H1 (cell line): Measurements from ENCODE around the gene TMTC4. TPM values are rescaled to one million over a fixed set of nuclear protein-coding genes. Genes with fewer than 3 reads are reported as not detected.

Experiments
- CTCF ChIA-PET: fragments of 300-600 bp; sonication (Branson Sonifier 250); formaldehyde crosslinking; loops from one replicate; lab custom pipeline; 2021; ENCODE audit not compliant: partially characterized antibody; lab: Charles Lee
- POLR2A ChIA-PET: fragments of 300-600 bp; sonication (Branson Sonifier 250); formaldehyde crosslinking; loops from one replicate; lab custom pipeline; 2021; ENCODE audit warnings: inconsistent platforms; ENCODE audit not compliant: partially characterized antibody; lab: Charles Lee
- DNase-seq, 2 experiments: peaks; one replicate each; pipeline versions ENCODE4 v3.0.0 to v3.0.0-alpha.2; 2010 to 2022; ENCODE audit warnings: low spot score in 2 of 2, low read depth in 1 of 2, mixed read lengths in 1 of 2
- FAIRE-seq: peaks from 2 replicates; lab custom pipeline; 2011; peaks lifted over from hg19 to GRCh38; lab: Jason Lieb, UNC
- H2AFZ ChIP-seq: 2 replicates; pipeline ENCODE4 v1.8.1; 2012; ENCODE audit warnings: low read length, inconsistent platforms
- H2AK5ac ChIP-seq: 2 replicates; pipeline ENCODE4 v1.6.1; 2013; ENCODE audit warnings: low read depth, low read length
- H2BK120ac ChIP-seq: replicated peaks from 2 replicates; pipeline ENCODE3; 2013; ENCODE audit warnings: low read depth, low read length, inconsistent platforms
- H2BK12ac ChIP-seq: 2 replicates; pipeline ENCODE4 v1.6.1; 2013; ENCODE audit warnings: low read depth, low read length
- H2BK15ac ChIP-seq: 2 replicates; pipeline ENCODE4 v1.6.1; 2013; ENCODE audit warnings: low read length
- H2BK20ac ChIP-seq: 2 replicates; pipeline ENCODE4 v1.6.1; 2013; ENCODE audit warnings: low read length
- H2BK5ac ChIP-seq: 2 replicates; pipeline ENCODE4 v1.6.1; 2013; ENCODE audit warnings: low read depth, low read length
- H3K14ac ChIP-seq: 2 replicates; pipeline ENCODE4 v1.6.1; 2013; ENCODE audit warnings: inconsistent platforms; ENCODE audit not compliant: insufficient read length
- H3K18ac ChIP-seq: 2 replicates; pipeline ENCODE4 v1.6.1; 2013; ENCODE audit warnings: low read length; ENCODE audit errors: extremely low read depth
- H3K23ac ChIP-seq: 2 replicates; pipeline ENCODE4 v1.6.1; 2013; ENCODE audit warnings: inconsistent platforms; ENCODE audit not compliant: insufficient read length
- H3K23me2 ChIP-seq: 2 replicates; pipeline ENCODE4 v1.6.1; 2013; ENCODE audit warnings: low read depth, low read length
- H3K27ac ChIP-seq: 2 replicates; pipeline ENCODE4 v1.6.1; 2011; ENCODE audit warnings: low read depth, low read length, inconsistent platforms
- H3K27me3 ChIP-seq, 4 experiments: replicated peaks in 1 of 4; 1 replicate in 1 of 4; 2 replicates in 3 of 4; pipeline versions ENCODE4 v1.6.1 to v1.8.1; 2011 to 2013; ENCODE audit warnings: low read length in 3 of 4, mild to moderate bottlenecking in 3 of 4, inconsistent platforms in 2 of 4, mixed read lengths in 2 of 4, moderate library complexity in 1 of 4; ENCODE audit not compliant: control insufficient read depth in 3 of 4, insufficient read depth in 3 of 4; ENCODE audit errors: extremely low read depth in 1 of 4
- H3K36me3 ChIP-seq, 4 experiments: 2 replicates each; pipeline versions ENCODE4 v1.6.1 to v1.8.1; 2011 to 2013; ENCODE audit warnings: mild to moderate bottlenecking in 4 of 4, low read length in 3 of 4, moderate library complexity in 2 of 4, control low read depth in 1 of 4, inconsistent platforms in 1 of 4; ENCODE audit not compliant: insufficient read depth in 4 of 4, control insufficient read depth in 2 of 4
- H3K4ac ChIP-seq: replicated peaks from 2 replicates; pipeline ENCODE3; 2013; ENCODE audit warnings: low read length, low read depth, mixed read lengths, inconsistent platforms; ENCODE audit not compliant: insufficient read length
- H3K4me1 ChIP-seq, 4 experiments: replicated peaks in 1 of 4; 1 replicate in 1 of 4; 2 replicates in 3 of 4; pipeline versions ENCODE4 v1.6.1 to v1.8.1; 2011 to 2013; ENCODE audit warnings: low read length in 3 of 4, inconsistent platforms in 2 of 4, mixed read lengths in 1 of 4; ENCODE audit not compliant: insufficient read depth in 4 of 4, control insufficient read depth in 3 of 4
- H3K4me2 ChIP-seq, 2 experiments: 2 replicates each; pipeline versions ENCODE4 v1.6.1 to v1.8.1; 2011 to 2013; ENCODE audit warnings: low read depth in 2 of 2, low read length in 2 of 2, control low read depth in 1 of 2, inconsistent platforms in 1 of 2, mild to moderate bottlenecking in 1 of 2; ENCODE audit not compliant: insufficient read depth in 1 of 2
- H3K4me3 ChIP-seq, 4 experiments: fragments of 200-600, 300-600 bp in 1 of 4; sonication (generic), shearing (Covaris generic), sonication (Bioruptor Twin) in 1 of 4; 2 replicates each; pipeline versions ENCODE4 v1.5.1 to v1.8.1; 2011 to 2016; ENCODE audit warnings: low read length in 4 of 4, low read depth in 3 of 4, control low read depth in 2 of 4, inconsistent platforms in 2 of 4, mild to moderate bottlenecking in 2 of 4, mixed read lengths in 1 of 4, moderate library complexity in 1 of 4; ENCODE audit not compliant: insufficient read depth in 2 of 4; ENCODE audit errors: extremely low read depth in 1 of 4
- H3K56ac ChIP-seq: replicated peaks from 2 replicates; pipeline ENCODE3; 2013; ENCODE audit warnings: low read depth, mild to moderate bottlenecking, mixed read lengths, low read length, inconsistent platforms; ENCODE audit not compliant: insufficient read length
- H3K79me1 ChIP-seq: 2 replicates; pipeline ENCODE4 v1.6.1; 2013; ENCODE audit warnings: low read depth, low read length, control low read depth
- H3K79me2 ChIP-seq, 2 experiments: 2 replicates each; pipeline versions ENCODE4 v1.6.1 to v1.8.1; 2012 to 2013; ENCODE audit warnings: low read length in 2 of 2, mild to moderate bottlenecking in 2 of 2, inconsistent platforms in 1 of 2; ENCODE audit not compliant: insufficient read depth in 2 of 2, control insufficient read depth in 1 of 2
- H3K9ac ChIP-seq, 4 experiments: replicated peaks in 1 of 4; 1 replicate in 1 of 4; 2 replicates in 3 of 4; pipeline versions ENCODE4 v1.6.1 to v1.8.1; 2011 to 2013; ENCODE audit warnings: low read depth in 3 of 4, low read length in 3 of 4, control low read depth in 2 of 4, mild to moderate bottlenecking in 2 of 4, moderate library complexity in 2 of 4, inconsistent platforms in 1 of 4; ENCODE audit errors: extremely low read depth in 1 of 4
- H3K9me3 ChIP-seq, 2 experiments: 2 replicates each; pipeline versions ENCODE4 v1.6.1 to v1.8.1; 2012 to 2013; ENCODE audit warnings: mild to moderate bottlenecking in 2 of 2, moderate library complexity in 2 of 2, control low read depth in 1 of 2, inconsistent platforms in 1 of 2, low read depth in 1 of 2, low read length in 1 of 2, mixed read lengths in 1 of 2; ENCODE audit not compliant: insufficient read depth in 2 of 2
- H4K20me1 ChIP-seq, 2 experiments: replicated peaks in 1 of 2; 2 replicates each; pipeline versions ENCODE3 to v1.8.1; 2011 to 2013; ENCODE audit warnings: inconsistent platforms in 2 of 2, low read length in 2 of 2, mild to moderate bottlenecking in 1 of 2; ENCODE audit not compliant: insufficient read depth in 2 of 2, control insufficient read depth in 1 of 2
- H4K5ac ChIP-seq: 2 replicates; pipeline ENCODE4 v1.6.1; 2013; ENCODE audit warnings: low read length, low read depth, mixed read lengths, inconsistent platforms; ENCODE audit not compliant: insufficient read length
- H4K8ac ChIP-seq: 2 replicates; pipeline ENCODE4 v1.8.0; 2013; ENCODE audit warnings: mild to moderate bottlenecking, moderate library complexity, low read length, inconsistent platforms; ENCODE audit not compliant: insufficient read depth; ENCODE audit errors: extremely low read depth
- H4K91ac ChIP-seq: replicated peaks from 2 replicates; pipeline ENCODE3; 2013; ENCODE audit warnings: low read length, mixed read lengths, inconsistent platforms; ENCODE audit not compliant: insufficient read length
- CBX8 ChIP-seq: fragments of 300-800, 300-1000 bp; sonication (generic); IDR thresholded peaks from 2 replicates; pipeline ENCODE4 v1.7.1; 2016; ENCODE audit warnings: low read depth, low read length, borderline replicate concordance
- CREB1 ChIP-seq: IDR thresholded peaks from 2 replicates; pipeline ENCODE4 v1.6.1; 2012; ENCODE audit warnings: inconsistent platforms
- E2F6 ChIP-seq: IDR thresholded peaks from 2 replicates; pipeline ENCODE4 v1.6.1; 2012; ENCODE audit warnings: inconsistent platforms
- EZH2 ChIP-seq: fragments of 200-600 bp; sonication (generic); IDR thresholded peaks from 2 replicates; pipeline ENCODE4 v1.7.1; 2012; ENCODE audit warnings: low read depth, mild to moderate bottlenecking, moderate library complexity, low read length, inconsistent platforms; ENCODE audit not compliant: severe bottlenecking
- HDAC6 ChIP-seq: IDR thresholded peaks from one replicate; pipeline ENCODE4 v1.7.1; 2012; ENCODE audit warnings: low read depth, mild to moderate bottlenecking, inconsistent platforms, low read length, moderate library complexity
- JUND ChIP-seq: IDR thresholded peaks from 2 replicates; pipeline ENCODE4 v1.6.1; 2011; ENCODE audit warnings: mild to moderate bottlenecking, improper control_type of control experiment, low read length
- KDM4A ChIP-seq: IDR thresholded peaks from one replicate; pipeline ENCODE4 v1.7.1; 2012; ENCODE audit warnings: low read depth, mild to moderate bottlenecking, moderate library complexity, low read length, inconsistent platforms; ENCODE audit not compliant: severe bottlenecking
- POLR2A ChIP-seq, 2 experiments: IDR thresholded peaks; 1 replicate in 1 of 2; 2 replicates in 1 of 2; pipeline ENCODE4 v1.6.1; 2011; ENCODE audit warnings: low read depth in 2 of 2, low read length in 2 of 2, mild to moderate bottlenecking in 2 of 2; ENCODE audit errors: control extremely low read depth in 1 of 2
- POU5F1 ChIP-seq: IDR thresholded peaks from 2 replicates; pipeline ENCODE4 v1.6.1; 2011; ENCODE audit warnings: low read depth, mild to moderate bottlenecking, low read length, moderate library complexity
- SP2 ChIP-seq: IDR thresholded peaks from 2 replicates; pipeline ENCODE4 v1.6.1; 2012; ENCODE audit warnings: mild to moderate bottlenecking, low read length, inconsistent platforms
- SUZ12 ChIP-seq: fragments of 200-600 bp; sonication (generic); IDR thresholded peaks from 2 replicates; pipeline ENCODE4 v1.6.1; 2012; ENCODE audit warnings: mild to moderate bottlenecking, inconsistent platforms, low read length, moderate library complexity, mixed read lengths
- TAF1 ChIP-seq: IDR thresholded peaks from 2 replicates; pipeline ENCODE4 v1.6.1; 2011; ENCODE audit warnings: mild to moderate bottlenecking, low read depth, low read length
- TEAD4 ChIP-seq: IDR thresholded peaks from 2 replicates; pipeline ENCODE4 v1.6.1; 2012; ENCODE audit warnings: low read depth, low read length, inconsistent platforms, mixed read lengths
- USF2 ChIP-seq: IDR thresholded peaks from 2 replicates; pipeline ENCODE4 v1.6.1; 2011; ENCODE audit warnings: low read length, improper control_type of control experiment
- WGBS, 2 experiments: shearing (Covaris generic) in 1 of 2; methylation state at CpG; one replicate each; pipeline versions ENCODE4 v1.1.6 to v1.1.7; 2013 to 2015; ENCODE audit warnings: low lambda C conversion rate in 2 of 2, mixed read lengths in 2 of 2, inconsistent platforms in 1 of 2, low coverage in 1 of 2, missing lambda C conversion rate in 1 of 2; ENCODE audit not compliant: insufficient replicate concordance in 2 of 2, insufficient coverage in 1 of 2, insufficient read length in 1 of 2; ENCODE audit errors: extremely low coverage in 1 of 2, missing lambda C conversion rate in 1 of 2; 5-methylcytosine and 5-hydroxymethylcytosine counted together
- polyA plus RNA-seq, 7 experiments: library from polyadenylated mRNA; depleted of rRNA in 3 of 7; stranded (reverse) in 5 of 7; unstranded in 2 of 7; fragments of >200 nt in 5 of 7; fragments of 200-250 nt in 2 of 7; gene quantifications; 1 replicate in 5 of 7; 2 replicates in 1 of 7; 4 replicates in 1 of 7; pipeline versions ENCODE4 v1.2.1 to v1.2.3, GENCODE V29; 2011 to 2013; ENCODE audit warnings: missing spikeins in 2 of 7, mixed read lengths in 2 of 7
- total RNA-seq: library from RNA; stranded (reverse); fragmentation: NEBNext Ultra II Directional; extraction: Animal tissue kit (Norgen Biotek cat#: 25700); gene quantifications from 2 replicates; pipeline ENCODE4 v1.2.1, GENCODE V29; 2021

TMTC4 gene
- total and polyA plus RNA-seq, 2 of the 8 experiments (the other 6 are each of a cell fraction or from before 2014, with no cell fraction given): 26.3 to 42.6 TPM

GRCh38 chr13:100646871-100647270 is 27.7 kb downstream of the TMTC4 start:
- DNase-seq: no peak
- H3K36me3 ChIP-seq: peaks cover 0 to 12% (median 4%) of the 10 kb centered on the region in 4 experiments; a peak in 3 of 8 replicates
- H4K5ac ChIP-seq: no peak overlapping the region
- no peak overlapping the region for H3K27ac ChIP-seq
- H3K9me3 ChIP-seq: no peaks in the 10 kb centered on the region
- no peak overlapping the region for H3K4me3 ChIP-seq
- POLR2A ChIA-PET: interaction anchor here (2.2 kb wide), 1 partner anchor 27 kb away, joined by 5 read pairs; the partner anchor contains the start of gene TMTC4
- no peaks in the 10 kb centered on the region for H3K79me2 ChIP-seq
- H3K9ac ChIP-seq: no peak overlapping the region
- H4K20me1 ChIP-seq: no peaks in the 10 kb centered on the region
- CTCF ChIA-PET: interaction anchor here (0.8 to 3.0 kb wide), 10 partner anchors 10 to 508 kb away, joined by 3 to 19 read pairs (median 4); no protein-coding TSS in a partner anchor
- no peak overlapping the region for H2BK20ac ChIP-seq
- H4K8ac ChIP-seq: no peak overlapping the region
- H3K4me1 ChIP-seq: no peaks in the 10 kb centered on the region
- H3K23ac ChIP-seq: no peak overlapping the region
- H2BK120ac ChIP-seq: no peak overlapping the region
- FAIRE-seq: no peak
- H3K27me3 ChIP-seq: no peaks in the 10 kb centered on the region; a peak in 1 of 7 replicates
- H3K4ac ChIP-seq: no peak overlapping the region
- H4K91ac ChIP-seq: no peak overlapping the region
- no peaks in the 10 kb centered on the region; the same call in 1 of the 2 replicates for H3K79me1 ChIP-seq
- no peak overlapping the region for H3K18ac ChIP-seq
- no peak overlapping the region for H3K56ac ChIP-seq
- no peak overlapping the region for H2BK15ac ChIP-seq
- H2AK5ac ChIP-seq: no peak overlapping the region
- WGBS, 2 experiments: 93% methylated on average over 10 of the region's 10 CpGs; no CpG with 5 or more reads in 1 of the 2 experiments
- H2BK12ac ChIP-seq: no peak overlapping the region
- H3K4me2 ChIP-seq: no peak overlapping the region
- H3K14ac ChIP-seq: no peak overlapping the region
- no peak overlapping the region for H2AFZ ChIP-seq
- no peaks in the 10 kb centered on the region for H3K23me2 ChIP-seq
- no peak overlapping the region for H2BK5ac ChIP-seq
- TF ChIP-seq POLR2A (IDR thresholded peaks at IDR 0.05; ENCODE audit: control extremely low read depth in 1 of 2, low read depth in 2 of 2, low read length in 2 of 2): no peak
- TF ChIP-seq SUZ12: no peak
- TF ChIP-seq SP2: no peak
- TF ChIP-seq TEAD4: no peak
- TF ChIP-seq E2F6: no peak
- no peak for TF ChIP-seq CREB1
- TF ChIP-seq KDM4A: no peak
- TF ChIP-seq USF2: no peak
- no peak for TF ChIP-seq EZH2
- TF ChIP-seq TAF1: no peak
- TF ChIP-seq HDAC6: no peak
- TF ChIP-seq JUND: no peak
- no peak for TF ChIP-seq CBX8
- TF ChIP-seq POU5F1: no peak
